HG03064 (cell line): ENCODE results near the gene ZNF638.

Source experiments
- ATAC-seq: cut with Tn5 transposase; IDR thresholded peaks from one replicate; pipeline ENCODE4 v1.9.1; 2021; ENCODE audit warnings: low read depth; ENCODE audit not compliant: unreplicated experiment

Gene ZNF638

DNA sequence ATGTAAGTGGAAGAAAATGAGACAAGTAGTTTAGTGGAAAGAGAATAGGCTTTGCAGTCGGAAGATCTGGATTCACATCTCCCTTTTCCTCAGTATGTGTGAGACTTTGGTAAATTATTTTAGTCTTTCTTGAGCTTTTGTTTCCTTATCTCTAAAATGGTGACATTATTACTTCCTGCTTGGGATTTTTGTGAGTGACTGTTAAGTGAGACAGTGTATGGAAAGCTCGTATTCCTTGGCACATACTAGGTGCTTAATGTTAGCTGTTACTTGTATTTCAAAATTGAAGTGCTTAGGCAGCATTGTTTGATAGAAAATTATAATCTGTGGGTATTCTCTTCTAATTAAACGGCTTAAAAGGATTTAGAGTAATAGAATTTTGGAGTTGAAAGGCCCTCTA is 2.0 kb downstream of the ZNF638 start:
- ATAC-seq: no peak

DNA sequence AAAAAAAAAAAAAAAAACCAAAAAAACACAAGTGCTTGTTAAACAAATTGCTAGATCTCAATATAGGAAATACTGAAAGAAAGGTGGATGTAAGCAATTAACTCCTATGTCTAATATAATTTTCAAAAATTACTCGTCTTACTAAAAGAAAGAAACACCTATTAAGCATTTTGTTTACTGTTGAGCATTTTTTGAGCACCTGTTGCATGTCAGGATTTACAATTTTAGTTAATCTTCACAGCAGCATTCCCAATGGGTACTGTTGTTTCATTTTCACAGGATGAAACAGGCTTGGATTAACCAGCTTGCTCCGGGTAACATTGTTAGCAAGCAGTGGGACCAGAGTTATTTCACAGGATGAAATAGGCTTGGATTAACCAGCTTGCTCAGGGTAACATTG is 4.8 kb downstream of the ZNF638 start:
- ATAC-seq: no peak

DNA sequence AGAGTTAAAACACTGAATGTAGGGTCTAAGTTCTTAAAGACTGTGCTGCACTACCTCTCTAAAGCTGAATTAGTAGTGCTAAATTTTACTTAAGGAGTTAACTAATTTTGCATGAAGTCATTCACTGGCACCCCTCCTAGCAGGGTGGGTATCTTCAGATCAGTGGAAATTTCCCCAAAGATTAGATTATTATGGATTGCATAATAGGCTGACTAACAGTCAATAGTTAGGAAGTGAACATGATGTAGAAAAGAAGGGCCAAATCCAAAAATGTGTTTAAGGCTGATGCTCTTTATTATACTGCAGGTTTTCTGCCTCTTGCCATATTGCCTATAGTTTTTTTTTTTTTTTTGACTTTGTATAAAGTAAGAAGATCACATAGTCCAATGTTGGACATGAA is 5.2 kb downstream of the ZNF638 start:
- no peak for ATAC-seq

DNA sequence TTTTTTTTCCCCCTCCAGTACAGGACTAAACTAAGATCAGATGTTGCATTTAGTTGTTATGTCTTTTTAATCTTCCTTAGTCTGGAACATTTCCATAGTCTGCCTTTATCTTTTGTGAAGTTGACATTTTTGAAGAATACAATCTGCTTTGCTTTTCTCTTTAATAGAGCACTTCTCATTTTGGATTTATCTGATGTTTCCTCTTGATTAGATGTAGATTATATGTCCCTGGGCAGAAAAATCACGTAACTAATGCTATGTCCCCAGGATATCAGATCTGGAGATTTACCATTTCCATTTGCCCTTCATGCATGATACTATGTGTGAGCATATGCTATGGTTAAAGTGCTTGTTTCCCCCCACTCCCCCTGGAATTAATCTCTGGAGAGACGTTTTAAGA is 6.2 kb downstream of the ZNF638 start:
- no peak for ATAC-seq

DNA sequence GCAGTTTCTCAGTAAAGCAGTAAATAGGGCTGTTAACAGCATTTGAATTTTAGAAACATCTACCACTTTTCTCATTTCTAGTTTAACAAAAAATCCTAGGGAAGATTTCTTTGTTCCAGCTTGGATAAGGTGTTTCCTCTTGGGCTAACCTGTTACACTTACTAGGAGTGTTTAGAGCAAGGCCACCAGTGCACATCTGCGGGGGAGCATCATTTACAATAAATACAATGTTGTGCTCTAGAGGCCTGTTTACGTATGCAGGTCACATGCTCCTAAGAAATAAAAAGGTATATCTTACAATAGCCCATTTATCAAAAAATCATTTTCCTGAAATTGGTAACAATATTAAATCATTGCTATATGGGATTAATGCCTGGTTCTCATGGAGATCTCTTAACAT is 8.1 kb downstream of the ZNF638 start:
- ATAC-seq: no peak

DNA sequence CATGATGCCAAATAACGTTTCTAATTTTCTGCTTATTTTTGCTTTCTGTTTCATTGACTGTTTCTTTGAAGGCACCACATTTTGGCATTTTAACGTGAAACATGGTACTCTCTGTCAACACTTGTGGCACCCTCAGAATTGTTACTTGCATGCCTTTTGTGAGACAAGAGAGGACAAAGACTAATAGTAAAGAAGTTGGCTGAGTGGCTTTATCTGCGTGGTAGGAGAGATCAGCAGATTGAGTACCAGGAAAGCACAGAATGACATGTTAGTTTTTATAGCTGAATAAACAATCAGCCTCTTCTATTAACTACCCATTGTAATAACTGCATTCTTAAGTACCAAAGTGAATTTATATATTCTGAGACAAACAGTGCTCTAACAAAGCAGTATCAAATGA is 8.6 kb downstream of the ZNF638 start:
- ATAC-seq: no peak

DNA sequence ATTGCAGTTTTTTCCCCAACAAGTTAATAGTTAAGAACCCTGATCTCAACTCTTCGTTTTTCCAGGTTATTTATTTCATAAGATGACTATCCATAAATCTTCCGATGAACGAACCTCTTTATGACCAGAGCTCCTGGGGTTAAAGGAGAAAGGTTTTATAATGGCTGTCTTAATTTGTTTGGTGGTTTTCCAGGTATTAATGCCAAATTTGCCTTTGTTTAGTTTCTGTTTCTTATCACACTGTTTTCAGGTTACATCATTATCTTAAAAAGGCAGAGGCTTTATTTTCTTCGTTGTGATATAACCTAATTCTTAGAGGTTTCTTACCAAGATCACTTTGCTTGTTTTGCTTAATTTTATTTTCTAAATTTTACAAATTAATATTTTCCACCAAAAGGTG is 10.1 kb downstream of the ZNF638 start:
- ATAC-seq: no peak

DNA sequence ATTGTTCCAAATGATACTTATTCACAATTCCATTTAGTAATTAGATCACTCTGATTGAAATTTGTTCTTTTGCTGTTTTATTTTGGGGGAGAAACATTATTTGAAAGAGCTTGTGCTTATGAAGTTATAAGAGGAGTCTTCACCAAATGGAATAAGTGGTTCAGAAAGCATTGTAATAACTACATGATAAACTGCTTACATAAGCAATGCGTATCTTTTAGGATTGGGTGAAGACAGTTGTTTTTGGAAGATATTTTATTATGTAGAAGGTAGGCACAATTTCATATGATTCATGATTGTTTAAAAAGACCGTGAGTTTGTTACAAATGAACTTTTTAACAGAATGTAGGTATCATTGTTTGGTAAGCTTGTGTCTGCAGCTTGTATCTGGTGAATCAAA is 14.5 kb downstream of the ZNF638 start:
- ATAC-seq: no peak

DNA sequence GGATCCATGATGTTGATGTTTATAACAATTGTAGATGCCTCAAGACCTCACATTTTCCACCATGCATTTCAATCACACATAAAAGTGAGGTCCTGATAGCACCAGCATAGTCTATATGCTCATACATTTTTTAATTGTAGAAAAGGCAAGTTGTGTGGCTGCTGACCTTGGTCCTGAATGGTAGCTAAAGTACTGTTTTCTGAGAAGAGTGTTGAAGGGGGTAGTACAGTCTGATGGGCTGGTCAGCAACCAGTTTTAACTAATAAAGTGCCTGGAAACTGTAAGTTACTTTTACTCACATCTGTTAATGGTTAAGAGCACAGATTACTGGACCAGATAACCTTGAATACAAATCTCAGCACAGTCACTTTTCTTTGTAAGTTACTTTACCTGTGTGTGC is 15.9 kb downstream of the ZNF638 start:
- ATAC-seq: no peak

DNA sequence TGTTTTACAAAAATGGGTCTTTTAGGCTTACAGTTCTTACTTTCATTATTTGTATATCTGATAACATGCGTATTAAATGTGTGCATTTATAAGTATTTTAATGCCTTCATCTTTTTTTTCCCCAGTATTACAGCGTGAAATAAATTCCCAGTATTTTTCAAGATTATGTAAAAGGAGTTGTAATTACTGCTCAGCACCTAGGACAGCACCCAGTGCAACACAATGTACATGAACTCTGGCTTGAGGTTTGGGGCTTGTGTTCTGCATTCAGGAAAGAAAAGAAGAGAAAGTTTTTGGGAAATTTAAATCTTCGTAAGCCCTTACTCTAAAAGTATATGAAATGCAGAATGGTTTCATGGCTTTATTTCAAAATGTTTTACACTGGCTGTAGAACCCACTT is 16.7 kb downstream of the ZNF638 start:
- ATAC-seq: no peak

DNA sequence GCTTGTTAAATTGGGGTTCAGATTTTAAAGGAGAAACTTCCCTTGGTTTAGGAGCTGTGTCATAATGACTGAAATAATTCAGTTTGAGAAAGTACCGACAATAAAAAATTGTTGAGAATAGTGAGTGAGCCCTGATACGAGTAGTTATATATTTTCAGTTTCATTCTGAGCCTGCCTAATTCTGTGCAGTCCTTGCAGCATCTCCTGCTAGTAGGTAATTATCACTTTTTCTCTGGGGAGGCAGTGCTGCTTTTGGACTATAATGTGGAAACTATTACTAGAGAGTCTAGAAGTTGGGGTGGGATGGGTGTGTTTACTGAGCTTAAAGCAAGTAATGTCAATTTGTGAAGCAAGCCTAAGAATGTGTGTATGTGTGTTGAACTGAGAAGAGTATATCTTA is 21.7 kb downstream of the ZNF638 start:
- ATAC-seq: no peak

DNA sequence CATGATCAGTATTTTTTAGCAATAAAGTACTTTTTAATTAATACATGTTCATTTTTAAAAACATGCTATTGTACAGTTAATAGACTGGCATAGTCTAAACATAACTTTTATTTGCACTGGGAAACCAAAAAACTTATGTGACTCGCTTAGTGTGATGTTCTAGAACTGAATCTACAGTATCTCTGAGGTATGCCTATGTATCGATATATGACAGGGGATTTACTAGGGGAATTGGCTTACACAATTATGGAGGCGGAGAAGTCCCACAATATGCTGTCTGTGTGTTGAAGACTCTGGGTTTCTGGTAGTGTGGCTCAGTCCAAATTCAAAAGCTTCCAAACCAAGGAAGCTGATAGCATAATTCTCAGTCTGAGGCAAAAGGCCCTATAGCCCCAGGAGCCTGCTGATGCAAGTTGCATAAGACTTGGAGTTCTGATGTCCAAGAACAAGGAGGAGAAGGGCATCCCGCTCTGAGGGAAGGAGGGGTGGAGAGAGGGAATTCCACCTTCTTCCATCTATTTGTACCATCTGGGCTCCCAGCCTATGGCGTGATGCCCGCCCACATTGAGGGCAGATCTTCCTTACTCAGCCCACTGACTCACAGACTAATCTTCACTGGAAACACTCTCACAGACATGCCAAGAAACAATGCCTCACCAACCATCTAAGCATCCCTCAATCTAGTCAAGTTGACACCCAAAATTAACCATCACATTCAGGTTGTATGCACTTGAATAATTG is 27.5 kb downstream of the ZNF638 start:
- ATAC-seq: no peak

DNA sequence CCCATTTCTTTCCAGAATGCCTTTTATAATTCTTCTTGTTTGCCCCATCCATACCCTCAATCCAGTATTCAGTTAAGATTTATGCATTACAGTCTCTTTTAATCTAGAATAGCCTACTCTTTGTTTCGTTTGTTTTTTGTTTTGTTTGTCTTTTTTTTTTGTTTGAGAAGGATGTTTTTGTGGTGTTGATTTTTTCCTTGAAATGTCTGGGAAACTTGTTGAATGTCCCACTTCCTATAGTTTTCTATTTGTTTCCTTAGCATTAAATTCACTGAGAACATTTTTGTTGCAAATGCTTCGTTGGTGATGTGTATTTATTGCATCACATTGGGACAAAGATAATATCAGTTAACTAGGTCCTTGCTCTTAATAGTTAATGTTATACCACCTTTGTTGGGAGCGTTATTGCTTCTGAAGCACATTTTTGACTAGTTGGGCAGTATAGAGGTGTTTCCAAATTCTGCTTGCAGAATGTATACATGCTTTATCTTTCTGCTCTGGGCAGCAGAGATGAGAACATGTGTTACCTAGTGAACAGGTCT is 28.9 kb downstream of the ZNF638 start:
- ATAC-seq: no peak

DNA sequence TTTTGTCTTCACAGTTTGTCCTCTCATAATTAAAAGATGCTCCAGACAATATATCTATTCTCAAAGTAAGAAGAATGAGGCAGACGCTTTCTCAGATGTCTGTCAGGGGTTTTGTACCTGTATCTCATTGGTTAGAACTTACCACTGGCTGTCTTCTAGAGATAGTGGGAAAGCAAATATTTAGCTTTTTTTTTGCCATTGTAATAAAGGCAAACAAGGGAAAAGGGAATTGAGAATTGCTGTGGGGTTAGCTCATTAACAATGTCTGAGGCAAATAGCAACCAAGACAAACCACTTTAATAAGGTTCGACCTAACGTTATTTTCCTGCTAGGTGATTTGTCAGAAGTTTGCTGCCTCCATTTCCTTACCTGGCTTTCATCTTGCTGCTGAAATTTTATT is 30.0 kb downstream of the ZNF638 start:
- ATAC-seq: no peak

DNA sequence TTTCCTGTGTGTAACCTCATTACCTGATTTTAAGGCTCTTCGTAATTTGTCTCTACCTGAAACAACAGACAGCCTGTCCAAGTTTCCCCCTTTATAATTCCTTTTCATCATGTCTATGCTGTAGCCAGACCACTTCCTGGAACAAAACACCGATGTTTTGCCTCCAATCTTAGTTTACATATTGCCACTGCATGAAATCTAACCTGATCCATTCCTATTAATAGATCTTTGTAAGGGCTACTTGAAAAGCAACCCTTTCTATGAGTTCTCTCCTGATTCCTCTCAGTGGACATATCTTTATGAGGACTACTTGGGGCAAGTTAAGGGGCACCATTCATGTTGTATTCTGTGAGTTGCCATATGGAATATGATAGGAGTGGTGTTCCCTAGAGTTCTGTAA is 30.9 kb downstream of the ZNF638 start:
- no peak for ATAC-seq

DNA sequence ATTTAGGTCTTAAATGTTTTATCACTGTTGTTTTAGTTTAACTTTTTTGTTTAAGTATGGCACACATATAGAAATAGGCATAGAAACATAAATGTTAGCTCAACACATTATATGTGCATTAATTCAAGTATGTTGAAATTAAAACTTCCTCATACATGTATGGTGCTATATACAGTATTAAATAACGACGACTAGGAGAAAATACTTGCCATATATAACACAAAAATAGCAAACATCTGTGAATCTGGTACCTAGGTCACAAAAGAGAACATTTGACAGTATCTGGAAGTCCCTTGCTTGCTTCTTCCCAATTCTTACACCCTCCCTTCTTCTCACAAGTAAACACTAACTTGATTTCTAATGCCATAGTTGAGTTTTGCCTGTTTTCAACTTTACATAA is 38.4 kb downstream of the ZNF638 start:
- ATAC-seq: no peak

DNA sequence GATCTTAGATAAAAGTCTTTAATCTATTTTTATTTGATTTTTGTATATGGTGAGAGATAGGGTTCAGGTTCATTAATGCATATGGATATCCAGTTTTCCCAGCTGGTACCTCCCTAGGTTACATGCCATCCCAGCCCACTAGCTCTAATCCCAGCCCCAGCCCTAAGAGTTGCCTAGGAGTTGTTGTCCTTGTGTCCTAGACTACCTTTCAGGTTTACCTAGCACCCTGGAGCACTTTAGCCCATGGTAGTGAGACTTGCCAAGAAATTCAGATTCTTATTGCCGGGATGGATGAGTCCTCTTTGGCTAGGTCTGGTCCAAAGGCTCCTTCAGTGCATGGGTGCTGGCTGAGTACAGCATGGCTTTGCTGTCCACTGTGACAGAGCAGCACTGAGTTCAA is 40.5 kb downstream of the ZNF638 start:
- no peak for ATAC-seq

DNA sequence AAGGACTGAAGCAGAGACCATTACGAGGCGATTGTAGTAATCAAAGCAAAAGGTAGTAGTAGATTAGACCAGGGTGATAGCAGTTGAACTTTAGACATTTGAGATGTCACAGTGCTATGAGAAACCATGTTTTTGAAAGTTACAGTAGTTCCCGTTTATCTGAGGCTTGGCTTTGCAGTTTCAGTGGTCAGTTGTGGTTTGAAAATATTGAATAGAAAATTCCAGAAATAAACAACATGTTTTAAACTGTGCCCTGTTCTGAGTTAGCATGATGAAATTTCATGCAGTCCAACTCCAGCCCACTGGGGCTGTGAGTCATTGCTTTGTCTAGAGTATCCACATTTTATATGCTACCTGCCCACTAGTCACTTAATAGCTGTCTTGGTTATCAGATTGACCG is 47.5 kb downstream of the ZNF638 start:
- no peak for ATAC-seq

DNA sequence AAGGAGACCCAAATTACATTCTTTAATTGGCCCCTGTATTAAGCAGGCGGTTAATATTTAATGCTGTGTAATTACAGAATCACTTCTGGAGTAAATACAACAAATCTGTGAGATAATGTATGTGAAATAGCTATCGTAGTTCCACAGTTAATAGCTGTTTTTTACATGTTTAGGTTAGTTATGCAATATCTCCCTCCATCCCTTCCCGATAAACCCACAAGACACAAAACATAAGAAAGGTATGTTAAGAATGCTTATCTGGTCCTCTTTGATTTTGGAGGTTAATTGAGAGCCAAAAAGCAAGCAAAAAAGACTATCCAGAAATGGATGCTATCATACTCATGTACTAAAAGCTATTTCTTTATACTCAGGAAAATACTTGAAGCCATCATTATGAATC is 49.1 kb downstream of the ZNF638 start:
- ATAC-seq: no peak

DNA sequence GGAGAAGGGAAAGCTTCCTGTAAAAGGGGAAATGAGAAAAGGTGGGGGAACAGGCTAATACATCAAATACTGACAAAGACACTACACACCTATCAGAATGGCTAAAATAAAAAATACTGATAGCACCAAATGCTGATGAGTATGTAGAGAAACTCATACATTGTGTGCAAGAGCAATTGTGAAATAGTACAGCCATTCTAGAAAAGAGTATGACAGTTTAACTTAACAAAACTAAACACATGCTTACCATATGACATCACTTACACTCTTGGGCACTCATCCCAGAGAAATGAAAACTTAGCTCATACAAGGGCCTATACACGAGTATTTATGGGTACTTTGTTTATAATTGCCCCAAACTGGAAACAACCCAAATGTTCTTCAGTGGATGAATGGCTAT is 53.4 kb downstream of the ZNF638 start:
- no peak for ATAC-seq

DNA sequence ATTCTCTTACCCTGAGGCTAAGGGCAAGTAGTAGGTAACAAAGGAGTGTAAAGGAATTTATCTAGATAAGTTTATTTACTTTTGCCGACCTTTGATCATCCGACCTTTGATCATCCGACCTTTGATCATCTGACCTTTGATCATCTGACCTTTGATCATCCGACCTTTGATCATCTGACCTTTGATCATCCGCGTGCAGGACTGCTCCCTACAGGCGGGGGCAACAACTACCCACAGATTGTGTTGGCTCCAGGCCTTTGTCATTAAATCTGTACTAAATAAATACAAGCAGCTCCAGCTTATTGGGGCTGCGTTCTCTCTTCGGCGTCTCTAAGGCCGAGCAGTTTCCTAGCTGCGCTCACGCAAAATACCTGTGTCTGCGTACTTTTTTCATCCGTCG is 56.6 kb downstream of the ZNF638 start:
- ATAC-seq: no peak

DNA sequence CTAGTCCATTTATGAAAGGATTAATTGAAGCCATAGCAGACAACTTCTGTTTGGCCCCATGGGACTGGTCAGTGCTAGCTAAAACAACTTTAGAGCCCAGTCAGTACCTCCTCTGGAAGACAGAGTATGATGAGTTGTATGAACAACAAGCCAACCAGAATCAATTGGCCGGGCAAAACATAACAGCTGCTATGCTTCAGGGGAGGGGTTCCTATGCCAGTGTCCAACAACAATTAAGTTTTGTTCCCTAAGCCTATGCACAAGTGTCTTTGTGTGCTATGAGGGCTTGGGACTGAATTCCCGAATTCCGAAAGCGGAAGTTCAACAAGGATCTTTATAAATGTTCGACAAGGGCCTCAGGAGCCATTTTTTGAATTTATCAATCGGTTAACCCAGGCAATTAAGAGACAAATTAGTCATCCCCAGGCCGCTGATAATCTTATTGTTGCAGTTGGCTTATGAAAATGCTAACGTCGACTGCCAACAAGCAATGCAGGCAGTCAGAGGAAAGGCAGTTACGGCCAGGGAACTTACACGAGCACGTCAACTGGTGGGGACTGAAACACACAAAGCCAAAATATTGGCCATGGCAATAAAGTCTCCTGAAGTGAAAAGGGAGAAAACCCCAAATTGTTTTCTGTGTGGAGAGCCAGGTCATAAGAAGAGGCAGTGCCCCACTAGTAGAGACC is 57.9 kb downstream of the ZNF638 start:
- no peak for ATAC-seq
